GM20431 (cell line): ENCODE results near the gene LTB4R.

Experiments used
- in situ Hi-C: fragments of 300-500 bp; cut with MseI, MboI; formaldehyde crosslinking; loops from one replicate; pipeline ENCODE4 v1.15.0; 2020; ENCODE audit warnings: low sequenced_read_pairs; ENCODE audit not compliant: unreplicated experiment

Gene LTB4R

DNA sequence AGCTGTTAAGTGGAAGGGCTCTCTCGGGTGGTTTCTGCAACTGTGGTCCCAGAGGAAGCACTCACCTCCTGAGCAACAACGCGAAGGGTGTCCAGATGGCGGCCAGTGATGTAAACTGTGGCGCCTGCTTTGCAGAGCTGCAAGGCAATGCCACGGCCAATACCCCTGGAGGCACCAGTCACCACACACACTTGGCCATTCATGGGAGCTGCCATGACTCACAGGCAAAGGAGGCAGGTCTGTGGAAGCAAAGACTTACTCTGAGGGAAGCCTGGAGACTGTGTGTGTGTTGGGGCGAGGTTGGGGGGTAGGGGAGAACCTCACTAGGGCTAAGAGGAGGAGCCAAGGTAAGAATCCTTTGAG lies 12.4 kb upstream of the LTB4R start:
- in situ Hi-C loops = no loop called here

DNA sequence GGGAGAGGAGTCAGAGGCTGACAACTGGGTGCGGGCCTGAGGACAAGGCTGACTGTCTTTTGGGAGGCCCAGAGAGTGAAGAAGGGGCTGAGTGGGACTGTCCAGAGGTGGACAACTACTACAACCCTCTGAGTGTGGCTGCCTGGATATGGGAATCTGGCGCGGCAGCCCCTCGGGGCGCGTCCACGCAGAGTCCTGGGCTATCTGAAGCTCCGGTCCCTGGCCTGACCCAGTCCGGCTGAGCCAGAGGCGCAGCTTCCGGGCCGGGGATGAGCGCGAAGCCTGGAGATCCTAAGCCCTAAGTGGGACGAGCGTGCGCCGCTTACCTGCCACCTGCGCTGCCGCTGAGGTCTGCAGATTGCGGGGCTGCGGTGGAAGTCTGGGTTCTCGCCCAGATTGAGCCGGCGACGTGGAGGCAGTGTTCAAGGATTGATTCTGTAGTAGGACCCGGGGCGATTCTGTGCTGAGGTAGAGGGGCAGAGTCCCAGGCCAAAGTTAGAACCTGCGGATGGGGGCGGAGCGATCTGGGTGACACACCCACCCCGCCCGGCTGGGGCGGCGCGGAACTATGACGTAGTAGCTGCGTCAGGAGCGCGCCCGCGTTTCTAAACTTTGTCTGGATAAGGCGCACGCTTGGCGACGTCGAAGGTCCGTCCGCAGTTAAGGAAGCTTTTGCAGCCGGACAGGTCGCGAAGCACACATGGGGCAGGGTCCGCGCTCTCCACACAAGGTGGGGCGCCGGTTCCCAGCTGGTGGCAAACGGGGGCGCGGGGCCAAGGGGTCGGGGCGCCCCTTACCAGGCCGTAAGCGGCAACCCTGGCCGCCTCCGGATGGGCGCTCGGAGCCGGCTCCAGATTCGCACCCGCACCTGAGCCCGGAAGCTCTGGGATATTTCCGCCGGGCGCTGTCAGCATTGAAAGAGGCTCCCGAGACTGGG lies 11.8 kb upstream of the LTB4R start, which contains the start of the genes DHRS1 and NOP9:
TSS of gene DHRS1 (minus strand) at position 526 of the 937 bp plus-strand sequence. CDS start 674 bp downstream, outside the sequence.
TSS of gene NOP9 (plus strand) at position 596 of the 937 bp plus-strand sequence. CDS start at position 701, 105 bp downstream.
- in situ Hi-C loops = no loop called here

DNA sequence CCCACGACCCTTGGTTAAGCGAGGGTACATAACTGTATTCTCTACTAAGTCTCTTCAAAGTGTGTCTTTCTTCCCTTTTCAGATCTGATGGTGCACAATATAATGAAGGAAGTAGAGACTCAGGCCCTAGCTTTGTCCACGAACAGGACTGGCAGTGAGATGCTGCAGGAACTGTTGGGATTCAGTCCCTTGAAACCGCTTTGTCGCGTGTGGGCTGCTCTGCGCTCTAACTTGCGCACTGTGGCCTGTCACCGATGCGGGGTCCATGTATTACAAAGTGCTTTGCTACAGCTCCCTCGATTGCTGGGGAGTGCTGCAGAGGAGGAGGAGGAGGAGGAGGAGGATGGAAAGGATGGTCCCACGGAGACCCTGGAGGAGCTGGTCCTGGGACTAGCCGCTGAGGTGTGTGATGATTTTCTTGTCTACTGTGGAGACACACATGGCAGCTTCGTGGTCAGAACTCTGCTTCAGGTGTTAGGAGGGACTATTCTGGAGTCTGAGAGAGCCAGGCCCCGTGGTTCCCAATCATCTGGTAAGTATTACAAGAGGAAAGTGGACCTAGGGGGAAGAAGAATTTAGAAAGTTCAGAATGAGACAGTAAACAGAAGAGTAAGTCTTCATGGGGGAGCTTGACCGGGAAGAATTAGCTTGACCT lies 10.8 kb upstream of the LTB4R start:
- in situ Hi-C loops = no loop called here

DNA sequence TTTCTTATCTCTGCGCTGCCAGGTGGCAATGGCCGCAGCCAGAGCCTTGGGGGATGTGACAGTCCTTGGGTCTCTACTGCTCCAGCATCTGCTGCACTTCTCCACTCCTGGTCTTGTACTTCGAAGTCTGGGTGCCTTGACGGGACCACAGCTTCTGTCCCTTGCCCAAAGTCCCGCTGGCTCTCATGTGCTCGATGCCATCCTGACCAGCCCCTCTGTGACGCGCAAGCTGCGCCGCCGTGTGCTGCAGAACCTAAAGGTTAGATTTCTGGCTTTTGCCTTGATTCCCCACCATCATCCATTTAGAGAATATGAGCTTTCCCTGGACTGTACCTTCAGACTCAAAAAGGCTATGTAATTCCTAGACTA lies 7.3 kb upstream of the LTB4R start:
- in situ Hi-C loops = no loop called here

DNA sequence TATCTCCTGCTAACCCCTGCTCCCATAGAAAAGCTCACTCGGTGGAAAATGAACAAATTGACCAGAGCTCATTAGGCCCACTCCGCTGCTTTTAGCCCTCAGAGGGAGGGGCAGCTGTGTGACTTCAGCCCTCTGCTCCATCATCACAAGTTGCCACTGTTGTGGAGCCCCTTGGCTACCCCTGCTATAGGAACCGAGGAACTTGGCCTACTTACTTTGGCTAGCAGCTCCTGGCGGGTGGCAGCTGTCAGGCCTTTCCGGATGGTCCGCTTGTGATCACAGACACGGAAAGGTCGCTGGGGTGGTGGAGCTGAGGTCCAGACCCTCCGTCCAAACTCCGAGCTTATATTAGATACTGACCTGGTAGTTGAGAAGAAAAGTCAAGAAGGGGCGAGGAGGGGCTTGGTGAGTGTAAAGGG lies 4.1 kb upstream of the LTB4R start:
- in situ Hi-C loops = no loop called here

DNA sequence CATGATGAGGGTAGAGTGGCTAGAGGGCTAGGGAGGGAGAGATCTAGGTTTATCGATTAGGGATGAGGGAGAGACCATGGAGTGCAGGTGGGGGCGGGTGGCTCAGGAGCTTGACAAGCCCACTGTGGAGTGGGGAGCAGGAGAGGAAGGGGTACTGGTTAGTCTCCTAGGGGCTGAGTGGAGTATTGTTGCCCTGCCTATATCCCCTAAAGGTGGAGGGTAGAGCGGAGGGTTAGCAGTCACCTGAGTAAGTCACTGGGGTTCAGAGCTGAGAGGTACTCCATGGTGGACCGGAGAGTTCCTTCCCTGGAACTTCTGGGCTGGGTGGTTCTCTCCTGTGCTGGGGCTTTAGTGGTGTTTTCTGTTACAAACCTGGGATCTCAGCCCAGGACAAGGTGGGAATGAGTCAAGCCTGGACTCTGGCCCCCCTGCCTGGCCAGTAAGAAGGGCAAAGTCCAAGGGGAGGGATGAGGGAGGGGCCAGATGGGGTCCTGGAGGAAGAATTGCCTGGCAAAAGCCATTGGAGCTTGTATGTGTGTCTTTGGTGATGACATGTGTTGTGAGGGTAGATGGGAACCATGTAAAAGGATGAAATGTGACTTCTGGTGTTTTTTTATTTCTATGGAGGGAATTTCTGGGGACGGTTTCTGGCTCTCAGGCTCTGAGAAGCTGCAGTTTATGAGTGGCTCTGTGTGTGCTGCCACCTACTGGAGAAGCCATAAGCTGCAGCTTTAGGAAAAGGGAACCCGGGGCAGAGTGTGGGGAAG lies 3.5 kb upstream of the LTB4R start, which contains the start of gene CIDEB:
TSS of gene CIDEB (minus strand) at position 403 of the 767 bp plus-strand sequence. CDS start at position 284, 119 bp downstream.
- in situ Hi-C loops = no loop called here

DNA sequence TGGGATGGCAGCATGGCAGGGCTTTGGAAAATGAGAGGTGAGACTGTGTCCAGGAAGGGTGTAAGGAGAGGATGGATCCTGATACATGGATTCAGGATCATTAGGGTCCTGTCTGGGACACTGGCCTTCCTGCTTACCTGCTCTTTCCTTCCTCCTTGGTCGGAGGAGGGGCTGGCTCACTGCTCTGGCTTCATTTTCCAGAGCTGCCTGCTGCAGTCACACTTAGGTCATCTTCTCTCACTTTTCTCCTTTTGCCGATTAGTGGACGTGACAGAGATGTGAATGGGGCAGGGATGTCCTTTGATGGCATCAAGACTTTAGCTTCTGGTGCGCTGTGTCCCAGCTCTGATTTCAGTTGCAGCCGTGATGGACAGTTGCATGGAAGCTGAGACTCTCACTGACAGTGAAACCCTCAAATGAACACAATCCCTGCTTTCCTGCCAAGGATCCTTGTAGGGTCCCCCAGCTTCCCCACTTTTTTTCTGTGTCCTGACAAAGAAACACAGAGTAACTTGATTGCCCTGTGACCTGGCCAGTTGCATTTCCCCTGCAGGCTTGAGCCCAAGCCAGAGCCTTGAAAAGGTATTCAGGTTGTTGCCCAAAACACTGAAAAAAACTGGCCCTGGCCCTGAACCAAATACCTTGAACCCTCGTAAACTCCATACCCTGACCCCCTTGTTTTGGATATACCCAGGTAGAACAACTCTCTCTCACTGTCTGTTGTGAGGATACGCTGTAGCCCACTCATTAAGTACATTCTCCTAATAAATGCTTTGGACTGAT lies 2.8 kb upstream of the LTB4R start:
- in situ Hi-C loops = no loop called here

DNA sequence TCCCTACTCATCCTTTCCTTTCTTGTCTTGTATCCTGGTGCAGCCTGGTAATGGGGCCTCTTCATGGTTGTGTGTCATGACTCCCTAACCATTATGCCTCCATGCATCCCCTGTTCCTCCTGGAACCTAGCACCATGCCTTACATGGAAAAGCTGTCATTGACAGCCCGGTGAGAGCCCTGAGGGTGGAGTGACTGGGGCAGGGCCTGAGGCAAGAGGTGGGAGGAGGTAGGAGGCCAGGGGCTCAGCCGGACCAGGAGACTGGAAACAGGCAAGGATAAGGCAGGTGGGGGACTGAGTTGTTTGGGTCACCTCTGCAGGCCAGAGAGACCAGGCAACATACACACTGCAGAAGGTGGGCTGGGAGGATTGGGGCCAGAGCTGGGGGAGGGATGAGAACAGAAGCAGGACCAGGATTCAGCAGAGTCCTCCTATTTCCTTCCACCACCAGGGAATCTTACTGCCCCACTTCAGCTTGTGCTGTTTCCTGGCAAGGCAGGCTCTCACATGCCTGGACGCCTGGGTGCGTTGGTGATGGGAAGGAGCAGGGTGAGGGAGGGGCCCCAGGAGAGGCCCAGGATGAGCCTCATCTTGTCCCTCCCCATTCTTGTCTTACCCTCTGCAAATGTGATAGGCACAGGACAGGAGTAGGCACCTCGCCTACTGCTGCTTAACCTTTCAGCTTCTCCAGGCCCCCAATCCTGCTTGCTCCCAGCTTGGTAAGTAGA lies 1.6 kb upstream of the LTB4R start, which contains the start of gene LTB4R2:
TSS of gene LTB4R2 (plus strand) at position 603 of the 727 bp plus-strand sequence. CDS start 525 bp downstream, outside the sequence.
- in situ Hi-C loops = no loop called here

DNA sequence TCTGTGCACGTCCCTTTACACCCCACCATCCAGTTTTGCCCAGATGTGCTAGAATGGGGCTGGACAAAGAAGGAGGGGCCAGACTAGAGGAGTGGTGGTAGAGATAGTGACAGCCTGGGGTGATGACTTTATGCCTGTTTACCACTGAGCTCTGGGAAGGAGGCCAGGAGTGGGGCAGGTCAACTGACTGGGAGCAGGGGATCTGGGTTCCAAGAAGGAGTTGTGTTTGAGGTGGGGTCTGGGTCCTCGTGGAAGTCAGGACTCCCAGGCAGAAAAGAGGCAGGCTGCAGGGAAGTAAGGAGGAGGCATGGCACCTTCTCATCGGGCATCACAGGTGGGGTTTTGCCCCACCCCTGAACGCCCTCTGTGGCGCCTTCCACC lies 1.0 kb upstream of the LTB4R start:
- in situ Hi-C loops = no loop called here

DNA sequence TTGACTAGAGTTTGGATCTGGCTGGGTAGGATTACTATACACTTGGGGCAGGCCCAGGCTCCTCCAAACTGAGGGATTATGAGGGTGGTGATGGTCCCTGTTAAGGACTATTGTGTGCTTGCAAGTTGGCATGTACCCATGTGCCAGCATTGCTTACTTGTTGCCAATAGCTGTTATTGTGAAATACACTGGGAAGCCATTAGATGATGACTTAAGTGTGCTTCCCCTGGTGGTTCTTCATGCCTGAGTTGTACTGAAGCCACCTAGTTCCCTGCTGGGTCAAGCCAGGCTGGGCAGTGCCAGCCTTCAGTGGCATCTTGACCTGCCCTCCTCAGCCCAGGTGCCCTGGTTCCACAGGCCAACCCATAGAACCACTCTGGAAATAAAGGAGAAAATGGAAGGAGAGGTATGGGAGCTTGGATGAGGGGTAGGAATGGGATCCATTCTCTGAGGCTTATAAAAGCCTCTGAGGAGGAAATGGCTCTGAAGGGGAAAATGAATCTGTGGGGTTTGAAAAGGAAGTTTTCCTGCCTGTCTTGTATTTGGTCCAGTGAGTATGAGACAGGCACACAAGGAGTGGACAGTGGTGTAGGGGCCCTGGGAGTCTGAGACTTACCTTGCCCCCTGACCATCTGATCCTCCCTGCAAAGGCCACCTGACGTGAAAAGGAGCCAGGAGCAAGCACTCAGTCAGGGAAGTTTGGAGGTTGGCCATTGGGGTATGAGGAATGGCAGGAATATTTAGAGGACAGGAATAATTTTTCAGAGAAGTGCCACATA lies 724 bp downstream of the LTB4R start:
- in situ Hi-C loops = no loop called here

DNA sequence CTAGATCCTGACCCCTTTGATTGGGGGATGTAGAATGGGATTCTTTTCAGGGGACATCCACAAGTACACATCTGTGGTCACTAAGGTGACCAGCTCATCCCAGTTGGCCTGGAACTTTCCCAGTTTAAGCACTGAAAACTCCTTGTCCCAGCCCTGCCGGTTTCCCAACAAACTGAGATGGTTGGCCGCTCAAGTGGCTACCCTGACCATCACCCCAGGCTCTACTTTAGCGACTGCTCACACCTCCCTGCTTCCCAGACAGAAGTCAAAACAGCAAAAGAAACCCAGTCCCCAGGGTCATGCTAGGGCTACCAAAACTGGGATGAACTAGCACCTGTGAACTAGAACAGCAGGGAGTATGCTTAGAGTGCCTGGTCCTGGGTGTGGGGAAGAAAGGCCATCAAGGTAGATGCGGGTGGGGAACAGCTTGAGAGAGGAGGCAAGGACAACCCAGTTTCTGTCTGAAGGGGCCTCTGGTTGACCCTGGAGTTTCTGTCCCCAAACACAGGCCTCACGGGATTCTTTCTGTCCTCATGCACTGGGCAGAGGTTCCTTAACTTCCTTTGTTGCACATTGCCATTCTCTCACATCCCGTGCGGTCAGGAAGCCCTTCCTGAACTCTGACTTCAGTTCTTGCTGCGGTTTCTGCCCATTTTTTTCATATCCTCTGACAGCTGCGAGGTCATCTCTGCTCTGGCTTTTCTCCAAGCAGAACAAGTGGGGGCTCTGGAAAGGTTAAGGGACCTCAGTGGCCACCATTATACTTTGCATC lies 1.6 kb downstream of the LTB4R start:
- in situ Hi-C loops = no loop called here

DNA sequence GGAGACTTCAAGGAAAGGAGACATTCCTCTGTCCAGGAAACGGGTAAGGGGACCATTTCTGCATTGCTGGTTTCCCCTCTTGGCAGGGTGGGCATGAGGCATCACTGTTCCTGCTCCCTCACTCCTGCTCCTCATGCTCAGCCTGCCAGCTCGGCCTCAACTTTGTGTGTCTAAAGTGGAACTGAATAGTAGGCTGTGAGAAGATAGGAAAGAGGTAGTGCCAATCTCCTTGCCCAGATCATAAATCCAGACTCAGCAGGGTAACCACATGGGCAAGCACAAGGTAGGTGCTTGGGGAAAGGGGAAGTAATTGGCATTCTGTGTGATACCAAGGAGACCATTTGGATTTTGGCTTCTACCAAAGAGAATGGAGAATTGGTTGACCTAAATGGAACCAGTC lies 2.6 kb downstream of the LTB4R start:
- in situ Hi-C loops = no loop called here

DNA sequence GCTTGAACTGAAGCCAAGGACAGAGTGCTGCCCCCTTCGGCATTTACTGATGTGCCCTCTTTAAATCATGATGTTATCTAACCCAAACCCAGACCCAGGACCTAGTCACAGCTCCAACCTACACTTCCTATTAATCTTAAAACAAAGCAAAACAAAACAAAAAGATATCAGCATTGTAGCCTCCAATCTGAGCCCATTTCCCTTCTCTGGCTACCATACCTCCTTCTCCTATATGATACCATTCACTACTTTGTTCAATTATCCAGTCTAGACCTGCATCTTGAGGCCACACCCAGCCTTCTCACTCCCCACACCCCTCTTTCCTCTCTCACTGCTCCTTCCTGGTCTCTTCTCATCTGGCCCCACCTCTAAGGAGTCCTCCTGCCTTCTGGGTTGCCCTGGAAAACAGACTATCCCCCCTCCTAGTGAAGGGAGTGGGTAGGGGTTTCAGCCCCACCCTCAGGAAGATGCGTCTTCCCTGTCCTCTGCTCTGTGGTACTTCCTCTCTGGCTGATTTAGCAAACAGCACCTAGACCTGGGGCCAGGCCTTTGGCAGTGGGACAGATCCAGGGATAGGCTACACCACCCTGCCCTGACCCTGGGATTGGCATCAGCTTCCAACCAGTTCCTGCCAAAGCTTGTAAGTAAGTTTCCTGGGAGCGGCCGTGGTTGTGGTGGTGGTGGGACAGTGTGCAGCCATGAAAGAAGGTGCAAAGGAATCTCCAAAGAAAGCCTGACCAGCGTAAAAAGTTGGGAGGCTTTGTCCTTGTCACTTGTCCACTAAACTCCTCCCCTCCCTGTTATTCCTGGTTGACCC lies 3.3 kb downstream of the LTB4R start:
- in situ Hi-C loops = no loop called here

DNA sequence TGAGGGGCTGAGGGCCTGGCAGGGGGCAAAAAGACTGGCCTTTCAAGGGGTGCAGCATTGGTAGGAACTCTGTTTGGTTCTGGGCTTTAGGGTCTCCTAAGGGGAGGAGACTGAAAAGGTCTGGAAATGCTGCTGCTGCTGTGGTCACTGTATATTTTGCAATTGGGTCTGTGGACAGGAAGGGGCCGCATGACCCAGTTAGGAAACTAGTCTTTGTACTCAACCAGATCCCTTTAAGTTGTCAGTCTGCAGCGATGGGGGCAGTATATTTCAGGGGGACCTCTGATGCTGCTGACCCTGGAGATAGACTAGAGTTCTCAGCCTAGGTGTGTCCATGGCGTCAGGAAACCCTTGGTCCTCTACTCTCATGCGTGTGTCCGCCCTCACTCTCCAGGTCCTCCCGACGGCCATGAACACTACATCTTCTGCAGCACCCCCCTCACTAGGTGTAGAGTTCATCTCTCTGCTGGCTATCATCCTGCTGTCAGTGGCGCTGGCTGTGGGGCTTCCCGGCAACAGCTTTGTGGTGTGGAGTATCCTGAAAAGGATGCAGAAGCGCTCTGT lies 4.0 kb downstream of the LTB4R start:
- in situ Hi-C loops = no loop called here

DNA sequence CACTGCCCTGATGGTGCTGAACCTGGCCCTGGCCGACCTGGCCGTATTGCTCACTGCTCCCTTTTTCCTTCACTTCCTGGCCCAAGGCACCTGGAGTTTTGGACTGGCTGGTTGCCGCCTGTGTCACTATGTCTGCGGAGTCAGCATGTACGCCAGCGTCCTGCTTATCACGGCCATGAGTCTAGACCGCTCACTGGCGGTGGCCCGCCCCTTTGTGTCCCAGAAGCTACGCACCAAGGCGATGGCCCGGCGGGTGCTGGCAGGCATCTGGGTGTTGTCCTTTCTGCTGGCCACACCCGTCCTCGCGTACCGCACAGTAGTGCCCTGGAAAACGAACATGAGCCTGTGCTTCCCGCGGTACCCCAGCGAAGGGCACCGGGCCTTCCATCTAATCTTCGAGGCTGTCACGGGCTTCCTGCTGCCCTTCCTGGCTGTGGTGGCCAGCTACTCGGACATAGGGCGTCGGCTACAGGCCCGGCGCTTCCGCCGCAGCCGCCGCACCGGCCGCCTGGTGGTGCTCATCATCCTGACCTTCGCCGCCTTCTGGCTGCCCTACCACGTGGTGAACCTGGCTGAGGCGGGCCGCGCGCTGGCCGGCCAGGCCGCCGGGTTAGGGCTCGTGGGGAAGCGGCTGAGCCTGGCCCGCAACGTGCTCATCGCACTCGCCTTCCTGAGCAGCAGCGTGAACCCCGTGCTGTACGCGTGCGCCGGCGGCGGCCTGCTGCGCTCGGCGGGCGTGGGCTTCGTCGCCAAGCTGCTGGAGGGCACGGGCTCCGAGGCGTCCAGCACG lies 4.7 kb downstream of the LTB4R start:
- in situ Hi-C loops = no loop called here

DNA sequence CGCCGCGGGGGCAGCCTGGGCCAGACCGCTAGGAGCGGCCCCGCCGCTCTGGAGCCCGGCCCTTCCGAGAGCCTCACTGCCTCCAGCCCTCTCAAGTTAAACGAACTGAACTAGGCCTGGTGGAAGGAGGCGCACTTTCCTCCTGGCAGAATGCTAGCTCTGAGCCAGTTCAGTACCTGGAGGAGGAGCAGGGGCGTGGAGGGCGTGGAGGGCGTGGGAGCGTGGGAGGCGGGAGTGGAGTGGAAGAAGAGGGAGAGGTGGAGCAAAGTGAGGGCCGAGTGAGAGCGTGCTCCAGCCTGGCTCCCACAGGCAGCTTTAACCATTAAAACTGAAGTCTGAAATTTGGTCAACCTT lies 5.3 kb downstream of the LTB4R start:
- in situ Hi-C loops = no loop called here
